Endothelial cell of umbilical vein (primary cell): ENCODE data around the gene CRISPLD2. TPM values are rescaled to one million over a fixed set of nuclear protein-coding genes. Genes with fewer than 3 reads are reported as not detected.

Experiments
- BruUV-seq: library from RNA; stranded (reverse); fragments of 400-500 nt; replicated peaks from 2 replicates; lab custom pipeline; 2021; lab: Mats Ljungman, UMichigan
- CTCF ChIA-PET: fragments of 300-600, 350-600 bp; sonication (Branson Sonifier 250); formaldehyde crosslinking; loops from one replicate; lab custom pipeline; 2021; ENCODE audit warnings: antibody characterized with exemption, inconsistent platforms; lab: Charles Lee
- POLR2A ChIA-PET: fragments of 300-600, 350-600 bp; sonication (Branson Sonifier 250); formaldehyde crosslinking; loops from one replicate; lab custom pipeline; 2021; ENCODE audit warnings: antibody characterized with exemption, inconsistent platforms; lab: Charles Lee
- DNase-seq: peaks from one replicate; pipeline ENCODE4 v3.0.0-alpha.2; 2011; ENCODE audit warnings: low read depth, low spot score
- FAIRE-seq: peaks from 2 replicates; lab custom pipeline; 2011; peaks lifted over from hg19 to GRCh38; lab: Jason Lieb, UNC
- H2AFZ ChIP-seq: 2 replicates; pipeline ENCODE4 v1.6.0; 2012; ENCODE audit warnings: low read depth, low read length, control low read depth, inconsistent platforms
- H3K27ac ChIP-seq: 2 replicates; pipeline ENCODE4 v1.5.1; 2011; ENCODE audit warnings: low read depth, mild to moderate bottlenecking, control low read depth, low read length, moderate library complexity; ENCODE audit not compliant: insufficient read depth
- H3K27me3 ChIP-seq, 2 experiments: 2 replicates each; pipeline versions ENCODE4 v1.6.0 to v1.6.1; 2011; ENCODE audit warnings: low read length in 2 of 2, mixed read lengths in 1 of 2; ENCODE audit not compliant: control insufficient read depth in 2 of 2, insufficient read depth in 2 of 2
- H3K36me3 ChIP-seq, 2 experiments: 2 replicates in 1 of 2; 3 replicates in 1 of 2; pipeline ENCODE4 v1.5.1; 2011; ENCODE audit warnings: low read length in 2 of 2, mild to moderate bottlenecking in 1 of 2, moderate library complexity in 1 of 2; ENCODE audit not compliant: control insufficient read depth in 2 of 2, insufficient read depth in 2 of 2; ENCODE audit errors: extremely low read depth in 1 of 2
- H3K4me1 ChIP-seq: 3 replicates; pipeline ENCODE4 v1.5.1; 2011; ENCODE audit warnings: mild to moderate bottlenecking, low read length; ENCODE audit not compliant: control insufficient read depth, insufficient read depth; ENCODE audit errors: extremely low read depth
- H3K4me2 ChIP-seq: 2 replicates; pipeline ENCODE4 v1.6.1; 2011; ENCODE audit warnings: low read length, control low read depth, mixed read lengths; ENCODE audit not compliant: insufficient read depth
- H3K4me3 ChIP-seq, 3 experiments: fragments of 200-600 bp in 1 of 3; sonication (generic), shearing (Covaris generic) in 1 of 3; replicated peaks in 1 of 3; 2 replicates each; pipeline ENCODE4 v1.5.1; 2011 to 2016; ENCODE audit warnings: control low read depth in 3 of 3, low read length in 3 of 3, mild to moderate bottlenecking in 2 of 3, inconsistent platforms in 1 of 3, low read depth in 1 of 3, moderate library complexity in 1 of 3; ENCODE audit not compliant: insufficient read depth in 1 of 3
- H3K79me2 ChIP-seq: 2 replicates; pipeline ENCODE4 v1.6.0; 2012; ENCODE audit warnings: low read length, inconsistent platforms; ENCODE audit not compliant: control insufficient read depth, insufficient read depth
- H3K9ac ChIP-seq: replicated peaks from 2 replicates; pipeline ENCODE3; 2011; ENCODE audit warnings: low read length, control low read depth; ENCODE audit not compliant: insufficient read depth; ENCODE audit errors: extremely low read depth
- H3K9me1 ChIP-seq: replicated peaks from 3 replicates; pipeline ENCODE4 v1.6.0; 2011; ENCODE audit warnings: mild to moderate bottlenecking, low read length; ENCODE audit not compliant: control insufficient read depth, insufficient read depth; ENCODE audit errors: extremely low read depth
- H3K9me3 ChIP-seq: replicated peaks from 2 replicates; pipeline ENCODE4 v1.5.1; 2012; ENCODE audit warnings: low read length, inconsistent platforms; ENCODE audit not compliant: control insufficient read depth, insufficient read depth
- H4K20me1 ChIP-seq: replicated peaks from 2 replicates; pipeline ENCODE3; 2011; ENCODE audit warnings: mild to moderate bottlenecking, low read length; ENCODE audit not compliant: control insufficient read depth, insufficient read depth; ENCODE audit errors: extremely low read depth
- EZH2 ChIP-seq: IDR thresholded peaks from 2 replicates; pipeline ENCODE4 v1.6.1; 2012; ENCODE audit warnings: borderline replicate concordance, low read depth, mild to moderate bottlenecking, moderate library complexity, low read length, inconsistent platforms; ENCODE audit not compliant: severe bottlenecking
- FOS ChIP-seq: IDR thresholded peaks from 2 replicates; pipeline ENCODE4 v1.6.1; 2011; ENCODE audit warnings: mild to moderate bottlenecking, low read length, moderate library complexity, borderline replicate concordance; ENCODE audit not compliant: insufficient read depth
- POLR2A ChIP-seq: IDR thresholded peaks from 2 replicates; pipeline ENCODE4 v1.6.1; 2012; ENCODE audit warnings: low read depth, mild to moderate bottlenecking, control low read depth, low read length
- POLR2AphosphoS5 ChIP-seq: IDR thresholded peaks from 2 replicates; pipeline ENCODE4 v1.6.1; 2012; ENCODE audit warnings: low read depth, mild to moderate bottlenecking, control low read depth, low read length, moderate library complexity; ENCODE audit not compliant: insufficient read depth
- dilution Hi-C: fragments of 300-500 bp; cut with MboI; formaldehyde crosslinking; loops from one replicate; pipeline ENCODE4 v1.15.0; 2019; ENCODE audit warnings: low sequenced_read_pairs; ENCODE audit not compliant: extremely low pct_ligation_motif_present
- intact Hi-C: fragments of 100-400 bp; cut with micrococcal nuclease; formaldehyde crosslinking; loops from one replicate; pipeline ENCODE4 v1.10.0; 2022
- polyA plus RNA-seq, 4 experiments: library from polyadenylated mRNA; depleted of rRNA in 3 of 4; stranded (reverse) in 3 of 4; unstranded in 1 of 4; fragments of >200 nt; gene quantifications; 2 replicates each; pipeline versions ENCODE4 v1.2.1 to v1.2.3, GENCODE V29; 2011 to 2012; ENCODE audit warnings: missing spikeins in 1 of 4
- total RNA-seq: library from RNA; stranded (reverse); gene quantifications from 2 replicates; pipeline ENCODE4 v1.2.3, GENCODE V29; 2021

The CRISPLD2 gene
- total and polyA plus RNA-seq, 2 donors (not counting 3 experiments of a cell fraction or from before 2014, with no cell fraction given): 0.14 to 0.73 TPM

DNA sequence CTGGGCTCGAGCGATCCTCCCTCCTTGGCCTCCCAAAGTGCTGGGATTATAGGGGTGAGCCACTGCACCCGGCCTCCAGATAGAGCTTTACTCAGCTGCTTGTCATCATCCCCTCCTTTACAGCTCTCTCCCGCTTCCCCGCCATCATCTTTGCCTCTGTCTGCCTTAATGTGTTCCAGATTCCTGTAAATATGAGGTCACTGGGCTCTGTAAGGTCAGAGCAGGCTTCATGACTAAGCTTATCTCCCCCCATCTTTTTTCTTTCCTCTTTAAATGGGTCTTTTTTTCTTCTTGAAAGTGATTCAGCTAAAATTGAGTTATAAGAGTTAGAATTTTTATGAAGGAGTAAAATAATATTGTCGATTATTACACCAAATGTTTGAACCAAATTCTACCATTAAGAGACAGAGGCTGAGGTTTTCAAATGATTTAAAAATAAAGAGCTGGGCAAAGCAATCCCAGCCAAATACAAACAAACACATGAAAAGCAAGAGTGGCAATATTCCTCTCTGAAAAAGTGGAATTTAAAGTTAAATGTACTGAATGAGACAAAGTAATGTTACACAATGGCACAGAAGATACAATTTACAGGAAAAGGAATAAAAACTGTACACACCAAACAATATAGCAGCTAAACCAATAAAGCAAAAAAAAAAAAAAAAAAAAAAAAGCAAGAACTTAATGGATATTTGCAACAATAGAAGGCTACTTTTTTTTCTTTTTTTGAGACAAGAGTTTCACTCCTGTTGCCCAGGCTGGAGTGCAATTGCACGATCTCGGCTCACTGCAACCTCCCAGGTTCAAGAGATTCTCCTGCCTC lies 62.1 kb downstream of the CRISPLD2 start:
- TF ChIP-seq FOS (peak; percentile 50), POLR2AphosphoS5 (no peak)
- ChIA-PET CTCF (interaction anchor here (1.1 to 2.7 kb wide), 5 partner anchors 9 to 127 kb away, joined by 3 to 11 read pairs (median 5); no protein-coding TSS in a partner anchor), POLR2A (interaction anchor here (0.6 to 0.7 kb wide), 2 partner anchors 692 to 928 kb away, joined by 8 read pairs; no protein-coding TSS in a partner anchor)
- no peak overlapping the region for H2AFZ ChIP-seq
- no peaks in the 10 kb centered on the region for H3K79me2 ChIP-seq
- H3K4me2 ChIP-seq: no peak overlapping the region
- FAIRE-seq: no peak
- dilution Hi-C loops: no loop called here
- H4K20me1 ChIP-seq: no peaks in the 10 kb centered on the region
- no peak overlapping the region for H3K27ac ChIP-seq
- no peak overlapping the region for H3K4me3 ChIP-seq
- peak; percentile 47 for DNase-seq
- no peaks in the 10 kb centered on the region for H3K27me3 ChIP-seq
- no peaks in the 10 kb centered on the region for H3K9me1 ChIP-seq
- H3K36me3 ChIP-seq: no peaks in the 10 kb centered on the region
- no TSS peak for BruUV-seq
- intact Hi-C loops: no loop called here
- no peak overlapping the region for H3K9ac ChIP-seq
- H3K4me1 ChIP-seq: peaks cover 23% of the 10 kb centered on the region
- H3K9me3 ChIP-seq: no peaks in the 10 kb centered on the region

DNA sequence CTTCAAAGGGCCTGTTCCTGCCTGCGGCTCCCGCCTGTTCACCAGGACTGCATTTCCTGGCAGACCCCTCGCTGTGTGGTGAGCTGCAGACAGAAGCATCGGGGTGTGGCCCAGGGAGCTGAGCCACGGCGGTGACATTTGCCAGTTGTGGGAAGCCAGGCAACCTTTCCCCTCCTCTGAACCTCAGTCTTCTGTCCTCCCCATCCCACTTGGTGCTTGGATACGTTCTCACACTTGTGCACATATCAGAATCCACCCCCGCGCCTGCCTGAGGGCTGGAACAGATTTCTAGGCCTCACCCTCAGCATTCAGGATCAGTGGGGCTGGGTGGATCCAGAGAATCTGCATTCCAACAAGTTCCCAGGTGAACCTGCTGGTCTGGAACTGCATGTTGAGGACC lies 63.5 kb downstream of the CRISPLD2 start:
- intact Hi-C loops (no loop called here), dilution Hi-C loops (no loop called here)
- Histone ChIP-seq H3K4me1 (peaks cover 23% of the 10 kb centered on the region), H3K27me3 (no peaks in the 10 kb centered on the region), H3K27ac (no peak overlapping the region), H3K36me3 (no peaks in the 10 kb centered on the region), H3K9me3 (no peaks in the 10 kb centered on the region), H4K20me1 (no peaks in the 10 kb centered on the region), H3K9me1 (no peaks in the 10 kb centered on the region), H3K4me3 (no peak overlapping the region), H2AFZ (no peak overlapping the region), H3K9ac (no peak overlapping the region), H3K4me2 (no peak overlapping the region), H3K79me2 (no peaks in the 10 kb centered on the region)
- ChIA-PET POLR2A (no interaction called here), CTCF (interaction anchor here (0.8 to 2.7 kb wide), 2 partner anchors 8 to 17 kb away, joined by 3 to 11 read pairs; no protein-coding TSS in a partner anchor)
- TF ChIP-seq EZH2: no peak
- no peak for TF ChIP-seq POLR2A
- DNase-seq (no peak), FAIRE-seq (no peak)
- BruUV-seq: no TSS peak
